B cell (primary cell): ENCODE results near the gene CSDE1. TPM values are rescaled to one million over a fixed set of nuclear protein-coding genes. Genes with fewer than 3 reads are reported as not detected.

Experiments used
- ATAC-seq: fragments of 200-7000 bp; cut with Tn5 transposase; one replicate; pipeline ENCODE4 v1.10.0; 2021; ENCODE audit warnings: low read depth, mild to moderate bottlenecking, moderate number of reproducible peaks, moderate library complexity
- CTCF ChIA-PET: fragments of 350-600 bp; sonication (Branson Sonifier 250); formaldehyde crosslinking; loops from one replicate; lab custom pipeline; 2021; ENCODE audit warnings: antibody characterized with exemption, inconsistent platforms; lab: Charles Lee
- POLR2A ChIA-PET: fragments of 350-600 bp; sonication (Branson Sonifier 250); formaldehyde crosslinking; loops from one replicate; lab custom pipeline; 2021; ENCODE audit warnings: antibody characterized with exemption; lab: Charles Lee
- DNase-seq: peaks from one replicate; pipeline ENCODE4 v3.0.0; 2013
- H2AFZ ChIP-seq: 2 replicates; pipeline ENCODE4 v1.6.1; 2012; ENCODE audit warnings: mild to moderate bottlenecking, low read depth, low read length; ENCODE audit not compliant: insufficient read depth, poor library complexity, severe bottlenecking
- H3K27ac ChIP-seq, 2 donors: 1 replicate in 1 of 2; 2 replicates in 1 of 2; pipeline ENCODE4 v1.5.1; 2012 to 2013; ENCODE audit warnings: low read length in 2 of 2, mild to moderate bottlenecking in 2 of 2, moderate library complexity in 1 of 2
- H3K27me3 ChIP-seq, 4 experiments: fragments of 200-600 bp in 1 of 4; sonication (generic) in 1 of 4; replicated peaks in 1 of 4; 1 replicate in 2 of 4; 2 replicates in 2 of 4; pipeline versions ENCODE4 v1.6.1 to v1.7.0; 2013 to 2016; ENCODE audit warnings: low read length in 3 of 4, mild to moderate bottlenecking in 2 of 4, mixed read lengths in 1 of 4, moderate library complexity in 1 of 4; ENCODE audit not compliant: insufficient read depth in 4 of 4, control insufficient read depth in 3 of 4; ENCODE audit errors: control extremely low read depth in 1 of 4
- H3K36me3 ChIP-seq, 2 experiments: replicated peaks in 1 of 2; 1 replicate in 1 of 2; 2 replicates in 1 of 2; pipeline versions ENCODE4 v1.6.1 to v1.7.1; 2013; ENCODE audit warnings: low read length in 1 of 2; ENCODE audit not compliant: insufficient read depth in 2 of 2, control insufficient read depth in 1 of 2; ENCODE audit errors: control extremely low read depth in 1 of 2, extremely low read depth in 1 of 2
- H3K4me1 ChIP-seq, 2 donors: fragments of 200-600 bp in 1 of 2; sonication (generic) in 1 of 2; 1 replicate in 1 of 2; 2 replicates in 1 of 2; pipeline versions ENCODE4 v1.5.1 to v1.6.1; 2013 to 2017; ENCODE audit warnings: low read length in 2 of 2; ENCODE audit not compliant: control insufficient read depth in 2 of 2, insufficient read depth in 2 of 2
- H3K4me2 ChIP-seq: replicated peaks from 2 replicates; pipeline ENCODE3; 2012; ENCODE audit warnings: mild to moderate bottlenecking, low read depth, low read length; ENCODE audit not compliant: poor library complexity, severe bottlenecking
- H3K4me3 ChIP-seq, 5 experiments: fragments of 200-600 bp in 1 of 5; sonication (generic) in 1 of 5; 1 replicate in 3 of 5; 2 replicates in 2 of 5; pipeline versions ENCODE4 v1.5.1 to v1.7.0; 2011 to 2016; ENCODE audit warnings: low read length in 4 of 5, mild to moderate bottlenecking in 4 of 5, low read depth in 2 of 5, control low read depth in 1 of 5, moderate library complexity in 1 of 5; ENCODE audit not compliant: insufficient read depth in 1 of 5; ENCODE audit errors: control extremely low read depth in 1 of 5, extremely low read depth in 1 of 5
- H3K79me2 ChIP-seq: fragments of 200-600 bp; sonication (generic); one replicate; pipeline ENCODE4 v1.6.0; 2016; ENCODE audit warnings: low read length; ENCODE audit not compliant: control insufficient read depth, insufficient read depth
- H3K9ac ChIP-seq: fragments of 200-600 bp; sonication (generic); 2 replicates; pipeline ENCODE4 v1.6.1; 2017; ENCODE audit warnings: mild to moderate bottlenecking, low read length, moderate library complexity
- H3K9me3 ChIP-seq, 3 donors: one replicate each; pipeline versions ENCODE4 v1.6.1 to v1.7.1; 2013; ENCODE audit warnings: low read length in 2 of 3; ENCODE audit not compliant: control insufficient read depth in 2 of 3, insufficient read depth in 1 of 3; ENCODE audit errors: control extremely low read depth in 1 of 3
- H4K20me1 ChIP-seq: 2 replicates; pipeline ENCODE4 v1.6.0; 2012; ENCODE audit warnings: mild to moderate bottlenecking, low read length; ENCODE audit not compliant: insufficient read depth, control insufficient read depth, poor library complexity, severe bottlenecking
- H3K27ac Mint-ChIP-seq: one replicate; pipeline ENCODE4 v1.8.0; 2021; ENCODE audit warnings: mixed read lengths
- H3K27me3 Mint-ChIP-seq: one replicate; pipeline ENCODE4 v1.8.0; 2021; ENCODE audit warnings: mixed read lengths
- H3K4me1 Mint-ChIP-seq: one replicate; pipeline ENCODE4 v1.8.0; 2021; ENCODE audit warnings: mixed read lengths
- H3K4me3 Mint-ChIP-seq: one replicate; pipeline ENCODE4 v1.8.0; 2021; ENCODE audit warnings: mixed read lengths
- H3K9me3 Mint-ChIP-seq: one replicate; pipeline ENCODE4 v1.8.0; 2022; ENCODE audit warnings: mixed read lengths; ENCODE audit not compliant: insufficient read depth
- CTCF ChIP-seq: fragments of 200-600 bp; IDR thresholded peaks from one replicate; pipeline ENCODE4 v1.8.0; 2022; ENCODE audit warnings: antibody characterized with exemption, mild to moderate bottlenecking
- EZH2 ChIP-seq: IDR thresholded peaks from 2 replicates; pipeline ENCODE4 v1.6.1; 2012; ENCODE audit warnings: borderline replicate concordance, low read depth, mild to moderate bottlenecking, moderate library complexity, low read length; ENCODE audit not compliant: insufficient read depth, poor library complexity, severe bottlenecking
- WGBS: methylation state at CpG from one replicate; pipeline ENCODE4 v1.1.5; 2013; ENCODE audit warnings: missing lambda C conversion rate; ENCODE audit not compliant: insufficient coverage; 5-methylcytosine and 5-hydroxymethylcytosine counted together
- intact Hi-C: fragments of 100-400 bp; cut with micrococcal nuclease; formaldehyde crosslinking; loops from one replicate; pipeline ENCODE4 v1.10.0; 2022
- polyA plus RNA-seq: library from polyadenylated mRNA; depleted of rRNA; stranded (reverse); fragments of >200 nt; gene quantifications from 2 replicates; pipeline ENCODE4 v1.2.3, GENCODE V29; 2012
- total RNA-seq, 2 donors: library from RNA; stranded (reverse); fragments of 120-200 nt in 1 of 2; gene quantifications; 1 replicate in 1 of 2; 2 replicates in 1 of 2; pipeline versions ENCODE4 v1.2.3 to v1.2.4, GENCODE V29; 2013 to 2022

Gene CSDE1
- total and polyA plus RNA-seq, 2 donors (not counting 1 experiment from before 2014, with no cell fraction given), result 114 to 454 TPM

DNA sequence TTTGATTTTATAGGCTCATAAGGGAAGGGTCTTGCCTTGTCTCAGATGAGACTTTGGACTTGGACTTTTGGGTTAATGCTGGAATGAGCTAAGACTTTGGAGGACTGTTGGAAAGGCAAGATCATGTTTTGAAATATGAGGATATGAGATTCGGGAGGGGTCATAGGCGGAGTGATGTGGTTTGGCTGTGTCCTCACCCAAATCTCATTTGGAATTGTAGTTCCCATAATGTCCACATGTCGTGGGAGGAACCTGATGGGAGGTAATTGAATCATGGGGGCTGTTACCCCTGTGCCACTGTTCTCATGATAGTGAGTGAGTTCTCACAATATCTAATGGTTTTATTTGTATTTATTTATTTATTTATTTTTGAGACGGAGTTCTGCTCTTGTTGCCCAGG is 6.9 kb upstream of the CSDE1 start:
- TF ChIP-seq CTCF, result no peak
- TF ChIP-seq EZH2, result no peak
- Histone ChIP-seq H3K79me2 (no peaks in the 10 kb centered on the region), H3K9me3 (peaks cover 0 to 4% (median 0%) of the 10 kb centered on the region in 3 donors), H3K4me2 (no peak overlapping the region), H4K20me1 (no peaks in the 10 kb centered on the region), H3K4me3 (no peak overlapping the region), H3K9ac (no peak overlapping the region), H3K36me3 (peaks cover 0 to 4% of the 10 kb centered on the region in 2 experiments), H2AFZ (no peak overlapping the region), H3K4me1 (no peaks in the 10 kb centered on the region), H3K27ac (no peak overlapping the region), H3K27me3 (no peaks in the 10 kb centered on the region)
- 88% methylated on average over 2 of the region's 4 CpGs for WGBS
- H3K4me3 Mint-ChIP-seq, result no peak overlapping the region
- DNase-seq (no peak), ATAC-seq (no peak)
- H3K27me3 Mint-ChIP-seq, result no peaks in the 10 kb centered on the region
- ChIA-PET CTCF (no interaction called here), POLR2A (no interaction called here)
- intact Hi-C loops, result no loop called here
- peaks cover 3% of the 10 kb centered on the region for H3K9me3 Mint-ChIP-seq
- H3K27ac Mint-ChIP-seq, result no peak overlapping the region
- no peaks in the 10 kb centered on the region for H3K4me1 Mint-ChIP-seq

DNA sequence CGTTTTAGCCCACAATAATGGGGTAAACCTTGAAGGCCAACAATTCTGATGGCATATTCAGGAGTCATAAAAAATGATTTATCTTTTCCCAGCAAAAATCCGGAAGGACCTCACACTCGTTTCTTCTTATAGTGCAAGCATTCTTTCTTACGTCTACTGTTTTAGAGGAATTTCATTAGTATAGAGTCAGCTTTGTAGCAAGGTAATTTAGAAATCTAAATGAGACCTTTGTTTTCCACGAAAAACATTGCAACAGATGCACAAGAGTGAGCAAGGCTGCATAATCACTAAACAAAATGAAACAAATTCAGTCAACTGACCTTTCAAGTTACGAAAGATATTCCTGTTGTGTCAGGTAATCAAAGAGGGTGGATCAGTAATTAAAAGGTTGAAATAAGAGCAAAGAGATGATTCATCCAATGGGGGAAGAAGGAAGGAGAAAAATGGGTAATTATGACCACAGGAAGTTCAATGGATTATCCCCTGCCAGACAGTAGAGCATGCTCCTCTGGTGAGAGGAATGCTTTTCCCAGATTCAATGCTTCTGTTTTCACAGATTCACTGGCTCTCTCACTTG is 560 bp upstream of the CSDE1 start:
- peak overlapping the region; percentile 98 for H2AFZ ChIP-seq
- H4K20me1 ChIP-seq, result peaks cover 40% of the 10 kb centered on the region
- peak overlapping the region; percentile 80 for H3K4me2 ChIP-seq
- H3K27me3 ChIP-seq, result no peaks in the 10 kb centered on the region
- peaks cover 0 to 3% of the 10 kb centered on the region in 2 experiments for H3K36me3 ChIP-seq
- TF ChIP-seq CTCF, result no peak
- no peak for TF ChIP-seq EZH2
- Mint-ChIP-seq H3K4me1 (peaks cover 50% of the 10 kb centered on the region), H3K4me3 (peak overlapping the region; percentile 100), H3K27me3 (no peaks in the 10 kb centered on the region), H3K9me3 (peaks cover 3% of the 10 kb centered on the region), H3K27ac (peak overlapping the region; percentile 100)
- WGBS, result 0% methylated on average over 1 of the region's 6 CpGs
- intact Hi-C loops, result loop anchor here (1.0 to 5.0 kb wide), 3 partner anchors 22 to 339 kb away; partner anchors contain the start of genes SIKE1 and TRIM33
- DNase-seq (no peak), ATAC-seq (no peak)
- peaks cover 52% of the 10 kb centered on the region for H3K79me2 ChIP-seq
- ChIA-PET POLR2A (interaction anchor here (1.1 to 1.4 kb wide), 3 partner anchors 22 to 247 kb away, joined by 5 to 16 read pairs (median 6); partner anchors contain the start of genes NRAS, SIKE1 and TRIM33), CTCF (interaction anchor here (1.5 kb wide), 1 partner anchor 42 kb away, joined by 4 read pairs; the partner anchor contains the start of gene NRAS)
- H3K9me3 ChIP-seq, result peaks cover 0 to 2% (median 0%) of the 10 kb centered on the region in 3 donors
- peak overlapping the region; percentile 81 to 100 (median 100) for H3K4me3 ChIP-seq
- H3K4me1 ChIP-seq, result peaks cover 40 to 41% of the 10 kb centered on the region in 2 donors
- H3K9ac ChIP-seq, result peak overlapping the region; percentile 100
- peak overlapping the region; percentile 99 to 100 for H3K27ac ChIP-seq
